Airway epithelial cell (primary cell): ENCODE measurements around the gene FGF6. TPM values are rescaled to one million over a fixed set of nuclear protein-coding genes. Genes with fewer than 3 reads are reported as not detected.

Experiments used
- total RNA-seq: library from RNA; depleted of rRNA; stranded (reverse); fragments of >200 nt; gene quantifications from 2 replicates; pipeline ENCODE4 v1.2.3, GENCODE V29; 2015

Gene FGF6, protein sequence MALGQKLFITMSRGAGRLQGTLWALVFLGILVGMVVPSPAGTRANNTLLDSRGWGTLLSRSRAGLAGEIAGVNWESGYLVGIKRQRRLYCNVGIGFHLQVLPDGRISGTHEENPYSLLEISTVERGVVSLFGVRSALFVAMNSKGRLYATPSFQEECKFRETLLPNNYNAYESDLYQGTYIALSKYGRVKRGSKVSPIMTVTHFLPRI
- not detected in 2 replicates for total RNA-seq

DNA sequence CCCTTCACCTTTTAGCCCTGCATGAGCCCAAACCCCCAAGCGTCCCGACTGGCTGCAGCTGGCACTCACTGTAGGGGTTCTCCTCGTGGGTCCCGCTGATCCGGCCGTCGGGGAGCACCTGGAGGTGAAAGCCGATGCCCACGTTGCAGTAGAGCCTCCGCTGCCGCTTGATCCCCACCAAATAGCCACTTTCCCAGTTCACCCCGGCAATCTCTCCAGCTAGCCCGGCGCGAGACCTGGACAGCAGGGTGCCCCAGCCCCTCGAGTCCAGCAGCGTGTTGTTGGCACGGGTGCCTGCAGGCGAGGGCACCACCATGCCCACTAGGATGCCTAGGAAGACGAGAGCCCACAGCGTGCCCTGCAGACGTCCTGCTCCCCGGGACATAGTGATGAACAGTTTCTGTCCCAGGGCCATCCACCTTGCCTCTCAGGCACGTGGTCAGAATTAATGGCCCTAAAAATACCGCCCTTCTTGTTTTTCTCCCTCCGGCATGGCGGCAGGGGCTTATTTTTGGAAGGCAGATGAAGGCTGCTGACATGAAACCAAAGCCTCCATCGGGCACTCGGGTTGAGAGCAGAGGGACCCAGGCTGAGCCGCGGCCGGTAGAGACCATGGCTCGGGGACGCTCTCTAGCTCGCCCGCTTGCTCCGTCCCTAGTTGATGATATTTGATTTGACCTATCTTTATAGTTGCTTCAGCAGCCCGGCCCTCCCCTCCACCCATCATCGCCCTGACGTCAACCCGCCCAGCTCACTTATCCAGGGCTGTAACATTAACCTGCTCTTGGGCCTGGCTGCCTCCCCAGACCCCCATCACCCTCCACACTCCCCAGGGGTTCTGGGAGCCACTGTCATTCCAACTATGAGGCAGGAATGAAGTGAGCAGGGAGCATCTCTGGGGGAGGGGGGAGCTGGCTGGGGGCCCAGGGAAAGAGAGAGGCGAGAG is at the start of gene FGF6:
Gene FGF6, minus strand, starts transcription at position 660 of the 946 bp plus-strand sequence. Its CDS starts 245 bp downstream, at position 415.

Other genes starting within 250 kb of the FGF6 start
- 147 and 200 TPM in 2 replicates for gene CCND2, start 172.1 kb downstream of the FGF6 start, total RNA-seq
- 13.5 and 15.8 TPM in 2 replicates for gene TIGAR, start 124.6 kb downstream of the FGF6 start, total RNA-seq
- not detected in 2 replicates for gene FGF23, start 66.1 kb downstream of the FGF6 start, total RNA-seq
- 16.6 and 19.5 TPM in 2 replicates for gene RAD51AP1, start 93.1 kb upstream of the FGF6 start, total RNA-seq
- 54.7 and 54.9 TPM in 2 replicates for gene DYRK4, start 116.4 kb upstream of the FGF6 start, total RNA-seq
- gene AKAP3, start 203.2 kb upstream of the FGF6 start, total RNA-seq, result 0.07 TPM in 1 of 2 replicates, not detected in the other
- gene NDUFA9, start 203.3 kb upstream of the FGF6 start, total RNA-seq, result 69.8 and 87.9 TPM in 2 replicates